DOHH2 (cell line): Measurements from ENCODE around the gene DEDD2.

ENCODE experiments used
- CTCF ChIP-seq: fragments of 200-600 bp; sonication (generic); IDR thresholded peaks from one replicate; pipeline ENCODE4 v1.5.1; 2014; ENCODE audit warnings: antibody characterized with exemption, mild to moderate bottlenecking, low read depth, low read length; ENCODE audit not compliant: poor library complexity, severe bottlenecking
- EZH2phosphoT487 ChIP-seq: fragments of 200-600 bp; sonication (generic); IDR thresholded peaks from 2 replicates; pipeline ENCODE4 v1.6.1; 2017; ENCODE audit warnings: borderline replicate concordance, mild to moderate bottlenecking, antibody characterized with exemption, low read length, moderate library complexity, mixed read lengths

DNA sequence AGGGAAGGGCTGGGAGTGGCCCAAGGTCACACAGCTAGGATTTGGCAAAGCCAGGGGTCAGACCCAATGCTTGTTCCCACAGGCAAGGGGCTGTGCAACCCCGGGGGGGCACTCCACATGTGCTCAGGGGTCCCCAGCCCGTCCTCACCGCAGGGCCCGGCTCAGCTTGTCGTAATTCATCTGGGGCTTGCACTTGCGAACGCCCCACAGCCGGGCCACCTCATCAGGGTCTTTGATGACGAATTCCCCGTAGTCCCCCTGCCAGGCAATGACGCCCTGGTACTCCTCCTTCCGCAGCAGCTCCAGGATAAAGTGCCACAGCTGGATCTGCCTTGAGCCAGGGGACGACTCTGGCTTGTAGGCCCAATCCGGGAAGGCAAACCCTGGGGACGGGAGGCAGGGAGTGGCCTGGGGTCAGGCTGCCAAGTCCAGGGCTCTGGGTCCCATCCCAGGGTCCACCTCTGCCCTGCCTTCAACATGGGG is 32.7 kb upstream of the DEDD2 start:
- TF ChIP-seq CTCF (no peak), EZH2phosphoT487 (no peak)
